Spleen (tissue), 11 donors: ENCODE measurements around the gene PCAT7. TPM values are rescaled to one million over a fixed set of nuclear protein-coding genes. Genes with fewer than 3 reads are reported as not detected.

Experiments
- DNase-seq: peaks from one replicate; pipeline ENCODE4 v3.0.0-alpha.2; 2020
- H3K27ac ChIP-seq, 8 donors: fragments of 200-600 bp; sonication (generic) in 7 of 8; 1 replicate in 4 of 8; 2 replicates in 4 of 8; pipeline versions ENCODE4 v1.5.0 to v1.8.0; 2016 to 2021; ENCODE audit warnings: inconsistent platforms in 4 of 8, mild to moderate bottlenecking in 4 of 8, moderate library complexity in 1 of 8
- H3K27me3 ChIP-seq, 7 donors: fragments of 200-600 bp; sonication (generic) in 6 of 7; replicated peaks in 1 of 7; 1 replicate in 4 of 7; 2 replicates in 3 of 7; pipeline versions ENCODE4 v1.5.0 to v1.8.0; 2016 to 2021; ENCODE audit warnings: inconsistent platforms in 3 of 7, mild to moderate bottlenecking in 1 of 7
- H3K36me3 ChIP-seq, 6 donors: fragments of 200-600 bp; sonication (generic) in 5 of 6; 1 replicate in 4 of 6; 2 replicates in 2 of 6; pipeline versions ENCODE4 v1.5.0 to v1.8.0; 2016 to 2021; ENCODE audit warnings: inconsistent platforms in 2 of 6
- H3K4me1 ChIP-seq, 6 donors: fragments of 200-600 bp; sonication (generic) in 5 of 6; 1 replicate in 3 of 6; 2 replicates in 3 of 6; pipeline versions ENCODE4 v1.5.0 to v1.8.0; 2016 to 2021; ENCODE audit warnings: inconsistent platforms in 3 of 6
- H3K4me3 ChIP-seq, 8 donors: fragments of 200-600 bp; sonication (generic) in 7 of 8; 1 replicate in 4 of 8; 2 replicates in 4 of 8; pipeline versions ENCODE4 v1.5.0 to v1.8.0; 2016 to 2021; ENCODE audit warnings: inconsistent platforms in 4 of 8, mild to moderate bottlenecking in 4 of 8, moderate library complexity in 2 of 8
- H3K9me3 ChIP-seq, 8 donors: fragments of 200-600 bp; sonication (generic) in 7 of 8; 1 replicate in 4 of 8; 2 replicates in 4 of 8; pipeline versions ENCODE4 v1.5.0 to v1.8.0; 2016 to 2021; ENCODE audit warnings: inconsistent platforms in 4 of 8
- CTCF ChIP-seq, 11 experiments: fragments of 200-600 bp in 7 of 11; fragments of 450-650 bp in 4 of 11; sonication (generic) in 4 of 11; IDR thresholded peaks in 8 of 11; conservative IDR thresholded peaks in 3 of 11; 1 replicate in 7 of 11; 2 replicates in 4 of 11; pipeline versions ENCODE4 v1.4.0 to v1.8.0; 2016 to 2021; ENCODE audit warnings: antibody characterized with exemption in 11 of 11, inconsistent platforms in 4 of 11, mild to moderate bottlenecking in 1 of 11
- POLR2A ChIP-seq, 3 donors: fragments of 450-650 bp; IDR thresholded peaks; one replicate each; pipeline ENCODE4 v1.5.1; 2017; ENCODE audit warnings: antibody characterized with exemption in 3 of 3, mild to moderate bottlenecking in 1 of 3
- POLR2AphosphoS5 ChIP-seq, 3 donors: sonication (generic); formaldehyde crosslinking; IDR thresholded peaks; one replicate each; pipeline ENCODE4 v1.5.1; 2017; ENCODE audit warnings: antibody characterized with exemption in 3 of 3
- WGBS, 5 donors: extraction: QIAGEN DNeasy Blood & Tissue Kit in 3 of 5; methylation state at CpG; one replicate each; pipeline versions ENCODE4 v1.1.5 to v1.1.7; 2013 to 2018; 5-methylcytosine and 5-hydroxymethylcytosine counted together
- intact Hi-C: fragments of 100-400 bp; cut with DNase I; formaldehyde crosslinking; loops from one replicate; pipeline ENCODE4 v1.15.0; 2023; ENCODE audit warnings: low total_unique reads
- polyA plus RNA-seq, 3 donors: library from polyadenylated mRNA; stranded (reverse); fragments of 200-250 nt; gene quantifications; one replicate each; pipeline ENCODE4 v1.2.1, GENCODE V29; 2013
- total RNA-seq, 7 donors: library from RNA; depleted of rRNA in 3 of 7; stranded (reverse); fragments of >200 nt in 3 of 7; fragmentation: NEBNext Ultra II Directional in 4 of 7; extraction: Animal tissue kit (Norgen Biotek cat#: 25700) in 4 of 7; gene quantifications; one replicate each; pipeline versions ENCODE4 v1.1.0 to v1.2.1, GENCODE V29; 2016 to 2021
- donor health status: healthy with polysubstance abuse.
- donor health status: DM: no; HTN: no; CAD: no; lungs with moderate emphysema.
- donor health status: DM: no; HTN: no; CAD: no.
- donor health status: Bipolar disorder and iron deficiency.
- donor health status: healthy.
- donor health status: DM: no; HTN: no; CAD: no.
- donor health status: DM: yes; HTN: yes; CAD: no.

PCAT7 gene
- total and polyA plus RNA-seq, 10 donors: 0.03 to 0.05 TPM; not detected in 8

GRCh38 chr9:94603259-94604160, 48.6 kb downstream of the PCAT7 start:
- no peak for TF ChIP-seq POLR2AphosphoS5 (IDR thresholded peaks at IDR 0.05)
- TF ChIP-seq CTCF (IDR thresholded peaks at IDR 0.05 in 8 of 11, conservative IDR thresholded peaks at IDR 0.05 in 3 of 11): peak; percentile 40 to 86 (median 61)
- TF ChIP-seq POLR2A (IDR thresholded peaks at IDR 0.05): no peak
- H3K27ac ChIP-seq: no peak overlapping the region
- 28 to 35% (median 30%) methylated on average over 20 to 21 of the region's 21 CpGs for WGBS, 5 donors
- H3K4me1 ChIP-seq: peaks cover 0 to 7% (median 0%) of the 10 kb centered on the region in 6 donors
- DNase-seq: peak; percentile 86
- H3K9me3 ChIP-seq: no peaks in the 10 kb centered on the region
- intact Hi-C loops: no loop called here
- H3K36me3 ChIP-seq: no peaks in the 10 kb centered on the region
- H3K4me3 ChIP-seq: no peak overlapping the region
- H3K27me3 ChIP-seq: no peaks in the 10 kb centered on the region

- Histone ChIP-seq H3K4me3 (no peak overlapping the region), H3K36me3 (no peaks in the 10 kb centered on the region), H3K27ac (no peak overlapping the region), H3K4me1 (peaks cover 0 to 7% (median 2%) of the 10 kb centered on the region in 6 donors), H3K9me3 (no peaks in the 10 kb centered on the region), H3K27me3 (peaks cover 0 to 10% (median 0%) of the 10 kb centered on the region in 7 donors)
- no peak for TF ChIP-seq POLR2AphosphoS5 (IDR thresholded peaks at IDR 0.05)
- TF ChIP-seq CTCF (IDR thresholded peaks at IDR 0.05 in 8 of 11, conservative IDR thresholded peaks at IDR 0.05 in 3 of 11): no peak
- no peak for TF ChIP-seq POLR2A (IDR thresholded peaks at IDR 0.05)
- no peak for DNase-seq
- WGBS, 5 donors: 86 to 95% (median 87%) methylated on average over 24 of the region's 24 CpGs
- intact Hi-C loops: no loop called here
Observed at GRCh38 chr9:94606646-94607422, 52.0 kb downstream of the PCAT7 start.

- WGBS, 5 donors: 92 to 97% (median 95%) methylated on average over 8 of the region's 8 CpGs
Observed at GRCh38 chr9:94607423-94607691, 52.5 kb downstream of the PCAT7 start.

More at GRCh38 chr9:94607423-94607691, 52.5 kb downstream of the PCAT7 start:
- Histone ChIP-seq H3K27ac (no peak overlapping the region), H3K4me3 (no peak overlapping the region), H3K9me3 (no peaks in the 10 kb centered on the region), H3K36me3 (no peaks in the 10 kb centered on the region), H3K4me1 (peaks cover 0 to 7% (median 3%) of the 10 kb centered on the region in 6 donors), H3K27me3 (peaks cover 0 to 14% (median 0%) of the 10 kb centered on the region in 7 donors)
- TF ChIP-seq POLR2A (IDR thresholded peaks at IDR 0.05) (no peak), CTCF (IDR thresholded peaks at IDR 0.05 in 8 of 11, conservative IDR thresholded peaks at IDR 0.05 in 3 of 11) (no peak), POLR2AphosphoS5 (IDR thresholded peaks at IDR 0.05) (no peak)
- intact Hi-C loops: no loop called here
- no peak for DNase-seq
